ENCODE results near the gene NAIF1. TPM values are rescaled to one million over a fixed set of nuclear protein-coding genes. Genes with fewer than 3 reads are reported as not detected.
"Not testable (repeated sequence)": the region's sequence is repeated elsewhere in the genome, so short reads cannot be mapped to it uniquely, and the experiment has no call there.

Gene NAIF1
- total RNA-seq, 1 donor from 2014 or later, result 13.3 TPM

DNA sequence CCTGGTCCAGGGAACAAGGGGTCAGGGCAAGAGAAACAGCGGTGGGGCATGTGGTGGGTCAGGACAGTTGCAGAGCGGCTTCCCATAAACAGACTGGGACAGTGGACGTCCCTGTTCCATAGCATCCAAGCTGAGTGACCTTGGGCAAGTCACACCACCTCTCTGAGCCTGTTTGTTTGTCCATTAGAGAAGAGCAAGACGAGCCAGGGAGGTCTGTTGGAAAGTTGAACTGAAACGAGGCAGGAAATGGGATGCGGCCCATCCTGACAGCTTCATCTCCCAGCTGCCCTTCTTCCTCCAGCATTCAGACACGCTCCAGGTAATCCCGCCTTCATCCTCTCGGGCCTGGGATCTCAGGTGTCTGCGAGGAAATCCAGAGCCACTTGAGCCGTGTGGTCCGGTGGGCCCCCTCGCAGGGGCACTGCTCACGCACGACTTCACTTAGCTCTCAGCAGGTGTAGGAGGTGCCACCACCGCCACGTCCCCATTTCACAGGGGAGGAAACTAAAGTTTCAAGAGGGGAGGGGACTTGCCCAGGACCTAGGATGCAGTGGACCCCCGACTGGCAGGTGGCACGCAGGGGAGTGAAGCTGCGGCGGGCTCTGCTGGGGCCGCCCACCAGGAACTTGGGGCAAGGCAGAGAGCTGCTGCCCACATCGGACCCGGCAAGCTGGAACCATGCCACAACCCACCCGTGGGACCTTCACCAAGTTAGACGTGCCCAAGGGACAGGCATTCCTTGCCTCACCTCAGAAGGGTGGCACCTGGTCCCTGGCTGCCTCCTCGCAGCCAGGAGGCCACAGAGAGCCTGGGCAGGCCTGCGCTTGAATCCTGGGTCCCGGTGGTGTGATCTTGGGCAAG lies 47.4 kb upstream of the NAIF1 start:
- intact Hi-C loops (cut with DNase I), result loop anchor here (5.0 kb wide), 2 partner anchors 72 to 172 kb away; no protein-coding TSS in a partner anchor
- no peak for DNase-seq (ENCODE audit: extremely low spot score in 2 of 2)
- Histone ChIP-seq H3K4me1 (peaks cover 10% of the 10 kb centered on the region), H3K27me3 (no peaks in the 10 kb centered on the region), H3K9me3 (no peaks in the 10 kb centered on the region), H3K4me3 (no peak overlapping the region), H3K27ac (no peak overlapping the region), H3K36me3 (no peaks in the 10 kb centered on the region)
- TF ChIP-seq POLR2A (IDR thresholded peaks at IDR 0.05), result no peak
- no peak for TF ChIP-seq CTCF (IDR thresholded peaks at IDR 0.05)
- TF ChIP-seq POLR2AphosphoS5 (IDR thresholded peaks at IDR 0.05; ENCODE audit: insufficient read depth in 1 of 2, low read depth in 1 of 2), result no peak

- Histone ChIP-seq H3K4me1 (peaks cover 10% of the 10 kb centered on the region), H3K27ac (no peak overlapping the region), H3K4me3 (no peak overlapping the region), H3K36me3 (peaks cover 0 to 5% of the 10 kb centered on the region in 2 donors), H3K27me3 (no peaks in the 10 kb centered on the region), H3K9me3 (no peaks in the 10 kb centered on the region)
- intact Hi-C loops (cut with DNase I), result no loop called here
- no peak for DNase-seq (ENCODE audit: extremely low spot score in 2 of 2)
- TF ChIP-seq POLR2AphosphoS5 (IDR thresholded peaks at IDR 0.05; ENCODE audit: insufficient read depth in 1 of 2, low read depth in 1 of 2), result no peak
- no peak for TF ChIP-seq CTCF (IDR thresholded peaks at IDR 0.05)
- no peak for TF ChIP-seq POLR2A (IDR thresholded peaks at IDR 0.05)
Measured at GRCh38 chr9:128113526-128114325, 46.6 kb upstream of the NAIF1 start.

- H3K4me1 ChIP-seq; DNase-seq (ENCODE audit: extremely low spot score in 2 of 2); H3K4me3 ChIP-seq; intact Hi-C loops (cut with DNase I); H3K9me3 ChIP-seq; H3K27ac ChIP-seq; H3K27me3 ChIP-seq: not testable (repeated sequence)
- H3K36me3 ChIP-seq, result peaks cover 4 to 25% of the 10 kb centered on the region in 2 donors
Measured at GRCh38 chr9:128111726-128112125, 44.6 kb upstream of the NAIF1 start.

GRCh38 chr9:128109050-128109709 lies 42.1 kb upstream of the NAIF1 start:
- Histone ChIP-seq H3K9me3 (no peaks in the 10 kb centered on the region), H3K4me1 (peaks cover 8% of the 10 kb centered on the region), H3K36me3 (peaks cover 4 to 44% of the 10 kb centered on the region in 2 donors), H3K27ac (no peak overlapping the region), H3K27me3 (no peaks in the 10 kb centered on the region), H3K4me3 (no peak overlapping the region)
- no peak for DNase-seq (ENCODE audit: extremely low spot score in 2 of 2)
- intact Hi-C loops (cut with DNase I), result no loop called here
- TF ChIP-seq CTCF (IDR thresholded peaks at IDR 0.05) (no peak), POLR2AphosphoS5 (IDR thresholded peaks at IDR 0.05; ENCODE audit: insufficient read depth in 1 of 2, low read depth in 1 of 2) (no peak), POLR2A (IDR thresholded peaks at IDR 0.05) (no peak)

DNA sequence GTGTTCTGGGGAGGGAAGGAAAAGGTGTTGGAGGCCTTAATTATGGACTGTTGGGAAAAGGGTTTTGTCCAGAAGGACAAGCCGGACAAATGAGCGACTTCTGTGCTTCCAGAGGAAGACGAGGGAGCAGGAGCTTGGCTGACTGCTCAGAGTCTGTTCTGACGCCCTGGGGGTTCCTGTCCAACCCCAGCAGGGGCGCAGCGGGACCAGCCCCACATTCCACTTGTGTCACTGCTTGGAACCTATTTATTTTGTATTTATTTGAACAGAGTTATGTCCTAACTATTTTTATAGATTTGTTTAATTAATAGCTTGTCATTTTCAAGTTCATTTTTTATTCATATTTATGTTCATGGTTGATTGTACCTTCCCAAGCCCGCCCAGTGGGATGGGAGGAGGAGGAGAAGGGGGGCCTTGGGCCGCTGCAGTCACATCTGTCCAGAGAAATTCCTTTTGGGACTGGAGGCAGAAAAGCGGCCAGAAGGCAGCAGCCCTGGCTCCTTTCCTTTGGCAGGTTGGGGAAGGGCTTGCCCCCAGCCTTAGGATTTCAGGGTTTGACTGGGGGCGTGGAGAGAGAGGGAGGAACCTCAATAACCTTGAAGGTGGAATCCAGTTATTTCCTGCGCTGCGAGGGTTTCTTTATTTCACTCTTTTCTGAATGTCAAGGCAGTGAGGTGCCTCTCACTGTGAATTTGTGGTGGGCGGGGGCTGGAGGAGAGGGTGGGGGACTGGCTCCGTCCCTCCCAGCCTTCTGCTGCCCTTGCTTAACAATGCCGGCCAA lies 41.3 kb upstream of the NAIF1 start:
- Histone ChIP-seq H3K27me3 (no peaks in the 10 kb centered on the region), H3K9me3 (no peaks in the 10 kb centered on the region), H3K27ac (no peak overlapping the region), H3K36me3 (peaks cover 4 to 52% of the 10 kb centered on the region in 2 donors), H3K4me3 (no peak overlapping the region), H3K4me1 (peaks cover 16% of the 10 kb centered on the region)
- TF ChIP-seq POLR2A (IDR thresholded peaks at IDR 0.05) (no peak), POLR2AphosphoS5 (IDR thresholded peaks at IDR 0.05; ENCODE audit: insufficient read depth in 1 of 2, low read depth in 1 of 2) (no peak), CTCF (IDR thresholded peaks at IDR 0.05) (no peak)
- no peak for DNase-seq (ENCODE audit: extremely low spot score in 2 of 2)
- intact Hi-C loops (cut with DNase I), result no loop called here

Data from vagina (tissue), 2 donors.